T-helper 2 cell treated with Interferon-gamma antibody and Interleukin-4, amounts not matched to agents 100 ng/mL and 5 ng/mL, for 36 hours (primary cell): ENCODE data around the gene ANXA2. TPM values are rescaled to one million over a fixed set of nuclear protein-coding genes. Genes with fewer than 3 reads are reported as not detected.
"Not testable (repeated sequence)": the region's sequence is repeated elsewhere in the genome, so short reads cannot be mapped to it uniquely, and the experiment has no call there.

Experiments
- intact Hi-C: fragments of 100-400 bp; cut with micrococcal nuclease; formaldehyde crosslinking; loops from one replicate; pipeline ENCODE4 v1.15.1; 2023
- total RNA-seq: library from RNA; stranded (reverse); gene quantifications from 2 replicates; pipeline ENCODE4 v1.2.3, GENCODE V29; 2022

Gene ANXA2
- 503 and 510 TPM in 2 replicates for total RNA-seq

DNA sequence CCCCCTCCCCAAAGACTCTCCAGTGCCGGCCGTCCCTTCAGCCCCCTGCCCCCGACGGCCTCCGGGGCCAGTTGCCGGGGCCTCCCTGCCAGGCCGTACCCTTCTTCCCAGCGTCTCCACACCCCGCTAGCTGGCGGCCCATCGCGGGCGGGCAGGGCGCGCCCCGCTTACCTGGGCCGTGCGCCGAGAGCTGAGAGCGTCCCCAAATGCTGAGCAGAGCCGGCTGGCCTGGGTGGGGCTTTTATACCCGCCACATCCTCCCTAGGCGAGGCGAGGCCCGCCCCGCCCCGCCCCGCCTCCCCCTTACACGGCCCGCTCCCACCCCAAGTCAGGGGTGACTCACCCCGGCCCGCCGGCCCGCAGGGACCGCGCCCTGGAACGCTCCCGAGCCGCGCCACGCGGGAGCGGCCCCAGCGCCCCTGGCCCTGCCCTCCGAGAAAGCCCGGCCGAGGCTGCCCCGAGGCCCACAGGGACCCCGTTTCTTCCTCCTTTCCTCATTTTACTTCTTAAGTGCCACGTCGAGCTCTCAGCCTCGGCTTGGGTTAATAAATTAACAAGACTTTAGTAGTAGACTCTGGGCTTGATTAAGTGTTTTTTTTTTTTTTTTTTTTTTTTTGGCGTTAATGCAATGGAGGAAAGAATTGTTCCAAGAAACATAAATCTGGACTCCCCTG is at the start of gene ANXA2:
Gene ANXA2 (minus strand): TSS at position 215 of the 674 bp plus-strand sequence. CDS start 11,911 bp downstream, outside the sequence.
- intact Hi-C loops: loop anchor here (1.0 to 10.0 kb wide), 6 partner anchors 9 to 711 kb away; partner anchors contain the start of genes BNIP2, FOXB1 and ICE2

DNA sequence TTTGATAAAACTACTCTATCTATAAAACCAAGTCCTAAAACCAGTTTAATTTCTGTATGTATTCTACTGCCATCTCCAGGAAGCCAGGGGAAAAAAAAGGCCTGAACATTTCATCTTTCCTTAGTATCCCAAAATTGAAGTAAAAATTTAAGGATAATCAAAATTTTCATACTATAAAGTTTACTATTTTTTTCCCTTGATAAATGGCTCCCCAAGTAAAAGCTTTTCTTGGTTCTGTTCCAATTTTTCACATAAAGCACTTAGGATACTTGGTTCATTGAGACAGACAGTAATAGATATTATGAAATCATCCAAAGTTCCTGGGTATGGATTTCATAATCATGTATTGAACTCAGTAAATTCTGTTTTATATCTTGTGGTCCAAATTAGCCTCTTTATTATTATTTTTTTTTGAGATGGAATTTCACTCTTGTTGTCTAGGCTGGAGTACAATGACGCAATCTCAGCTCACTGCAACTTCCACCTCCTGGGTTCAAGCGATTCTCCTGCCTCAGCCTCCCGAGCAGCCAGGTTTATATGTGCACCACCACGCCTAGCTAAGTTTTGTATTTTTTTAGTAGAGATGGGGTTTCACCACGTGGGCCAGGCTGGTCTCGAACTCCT is 46.6 kb upstream of the ANXA2 start:
- intact Hi-C loops: loop anchor here (2.0 kb wide), 2 partner anchors 56 to 82 kb away; no protein-coding TSS in a partner anchor

DNA sequence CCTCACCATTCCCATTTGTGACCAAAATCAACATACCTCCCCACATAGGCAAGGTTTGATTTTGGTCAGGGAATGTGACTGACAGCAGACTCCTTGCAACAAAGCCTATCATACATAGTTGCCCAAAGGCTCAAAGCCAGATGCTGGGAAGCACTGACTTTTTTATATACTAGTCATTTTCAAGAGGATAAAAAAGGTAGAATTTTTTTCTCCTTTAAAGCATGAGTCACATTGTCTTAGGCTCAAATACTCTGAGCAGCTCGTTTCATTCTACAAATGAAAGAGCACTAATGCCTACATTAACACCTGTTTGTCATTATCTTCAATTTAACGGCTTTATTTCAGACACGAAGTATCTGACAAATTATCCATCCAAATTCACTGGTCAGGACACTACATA is 45.0 kb upstream of the ANXA2 start:
- intact Hi-C loops: no loop called here

DNA sequence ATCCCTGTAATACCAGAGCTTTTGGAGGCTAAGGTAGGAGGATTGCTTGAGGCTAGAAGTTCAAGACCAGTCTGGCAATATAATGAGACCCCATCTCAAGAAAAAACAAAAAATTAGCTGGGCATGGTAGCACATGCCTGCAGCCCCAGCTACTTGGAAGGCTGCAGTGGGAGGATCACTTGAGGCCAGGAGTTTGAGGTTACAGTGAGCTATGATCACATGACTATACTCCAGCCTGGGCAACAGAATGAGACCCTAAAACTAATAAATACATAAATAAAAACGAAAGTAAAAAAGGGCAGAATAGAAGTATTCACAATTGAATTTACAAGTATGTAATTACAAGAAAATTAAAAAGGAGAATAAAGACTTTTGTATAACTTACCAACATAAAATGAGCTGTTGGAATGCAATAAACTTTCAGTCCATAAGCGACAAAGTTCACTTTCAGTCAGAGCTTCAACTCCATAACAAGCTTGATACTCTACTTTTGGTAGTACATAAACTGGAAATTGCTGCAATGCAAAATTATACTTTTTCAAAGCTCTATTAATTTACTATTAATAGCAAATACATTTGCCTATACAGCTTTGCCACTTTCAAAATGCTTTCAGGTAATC is 44.4 kb upstream of the ANXA2 start:
- intact Hi-C loops: no loop called here

DNA sequence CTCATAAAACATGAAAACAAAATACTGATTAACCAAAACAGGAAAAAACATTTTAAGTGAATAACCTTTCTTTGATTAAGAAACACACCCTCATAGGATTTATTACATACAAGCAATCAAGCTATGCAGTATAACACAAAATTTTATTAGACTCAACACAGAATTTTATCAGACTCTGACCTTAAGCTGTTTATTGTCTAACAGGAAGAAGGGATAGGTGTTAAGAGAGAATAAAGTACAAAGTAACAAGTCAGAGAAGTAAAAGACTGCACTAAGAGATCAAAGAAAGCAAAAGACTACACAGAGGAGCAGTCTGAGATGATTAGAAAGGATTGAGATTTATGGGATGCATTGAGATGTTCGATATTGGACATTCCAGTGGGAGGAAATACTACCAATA is 43.5 kb upstream of the ANXA2 start:
- intact Hi-C loops: no loop called here

DNA sequence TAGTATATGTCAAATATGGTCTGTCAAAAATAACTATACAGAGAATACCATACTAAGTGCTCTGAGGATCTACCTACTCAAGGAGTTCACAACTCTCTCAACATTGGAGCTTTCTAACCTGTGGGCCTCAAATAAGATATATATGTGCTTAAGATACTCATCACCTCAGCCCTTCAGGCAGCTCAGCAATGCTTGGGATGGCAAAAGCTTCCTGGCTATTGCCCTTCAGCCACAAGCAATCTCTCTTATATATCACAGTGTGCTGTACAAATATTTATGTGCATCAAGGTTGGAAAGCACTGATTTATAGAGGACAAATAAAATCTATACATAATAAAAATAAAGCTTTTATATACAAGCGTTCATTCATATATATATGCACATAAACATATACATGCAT is 40.9 kb upstream of the ANXA2 start:
- intact Hi-C loops: no loop called here

DNA sequence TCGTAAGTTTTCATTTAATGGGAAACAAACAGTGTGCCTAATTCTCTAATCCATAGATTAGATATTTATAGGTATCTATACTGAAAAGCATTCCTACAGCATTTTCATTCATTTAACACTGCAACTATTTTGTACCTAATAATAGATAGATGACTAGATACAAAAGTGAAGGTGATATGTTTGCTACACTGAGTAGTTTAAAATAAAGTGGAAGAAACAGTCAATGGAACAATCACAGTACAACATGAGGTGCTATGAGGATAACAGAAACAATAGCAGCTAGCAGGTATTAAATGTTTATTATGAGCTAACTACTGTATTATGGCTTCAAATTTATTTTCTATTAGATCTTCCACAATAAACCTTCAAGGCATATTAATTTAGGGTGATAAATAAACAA is 31.1 kb upstream of the ANXA2 start:
- intact Hi-C loops: no loop called here

DNA sequence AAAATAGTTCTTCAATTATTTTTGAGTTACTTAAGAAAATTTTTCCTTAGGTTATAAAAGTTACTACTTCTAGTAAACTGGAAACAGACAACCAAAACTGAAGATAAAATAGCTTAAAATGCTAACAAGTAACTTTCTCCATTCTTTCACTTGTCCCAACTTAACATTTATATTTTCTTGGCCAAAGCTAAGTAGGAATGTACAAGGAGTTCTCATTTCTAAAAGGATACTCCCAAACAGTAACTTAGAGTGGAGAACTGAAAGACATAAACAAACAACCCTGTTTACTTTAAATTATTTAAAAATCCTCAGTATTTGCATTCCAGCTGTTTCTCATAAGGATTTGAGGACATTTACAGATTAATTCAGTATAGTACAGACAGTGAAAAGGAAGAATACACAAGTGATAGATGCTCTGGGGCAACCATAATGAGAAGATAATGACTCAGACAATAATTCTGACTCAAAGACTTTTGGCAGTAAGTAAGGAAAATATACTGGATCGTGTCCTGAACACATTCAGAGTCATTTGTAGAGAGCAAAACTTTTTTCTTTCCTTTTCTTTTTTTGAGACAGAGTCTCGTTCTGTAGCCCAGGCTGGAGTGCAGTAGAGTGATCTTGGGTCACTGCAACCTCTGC is 29.2 kb upstream of the ANXA2 start:
- intact Hi-C loops: no loop called here

DNA sequence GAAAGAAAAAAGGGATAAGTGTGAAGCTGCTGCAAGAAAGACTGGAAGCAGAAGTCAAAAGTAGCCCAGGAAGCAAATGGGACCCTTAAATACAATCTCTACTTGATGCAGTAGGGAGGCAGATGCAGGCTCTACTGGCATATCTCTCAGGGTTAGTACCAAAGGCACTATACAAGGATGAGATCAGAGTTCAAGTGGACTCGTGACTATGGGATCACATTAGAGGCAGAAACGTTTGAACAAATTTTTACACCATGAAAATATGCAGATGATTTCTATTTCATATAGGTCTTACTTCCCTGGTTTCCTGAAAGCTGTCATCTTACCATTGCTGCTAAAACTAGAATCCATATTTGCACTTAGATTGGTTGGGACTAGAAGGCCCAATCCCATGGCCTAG is 27.7 kb upstream of the ANXA2 start:
- intact Hi-C loops: no loop called here

DNA sequence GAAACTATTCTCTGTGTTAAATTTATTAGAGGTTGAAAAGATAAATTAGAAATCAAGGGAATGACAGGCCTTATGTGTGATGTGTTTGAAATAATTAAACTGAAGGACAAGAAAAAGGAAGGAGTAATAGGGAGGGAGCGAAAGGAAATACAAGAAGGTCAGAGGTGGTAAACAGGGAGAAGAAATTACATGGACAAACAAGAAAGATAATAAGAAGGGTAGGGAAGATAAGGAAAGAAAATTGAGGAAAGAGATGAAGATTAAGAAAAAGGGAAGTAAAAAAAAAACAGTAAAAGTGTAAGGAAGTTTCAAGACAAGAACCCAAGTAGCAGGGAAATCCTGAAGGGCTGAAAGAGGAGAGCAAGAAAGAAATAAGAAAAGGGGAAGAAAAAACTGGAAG is 26.2 kb upstream of the ANXA2 start:
- intact Hi-C loops: no loop called here

DNA sequence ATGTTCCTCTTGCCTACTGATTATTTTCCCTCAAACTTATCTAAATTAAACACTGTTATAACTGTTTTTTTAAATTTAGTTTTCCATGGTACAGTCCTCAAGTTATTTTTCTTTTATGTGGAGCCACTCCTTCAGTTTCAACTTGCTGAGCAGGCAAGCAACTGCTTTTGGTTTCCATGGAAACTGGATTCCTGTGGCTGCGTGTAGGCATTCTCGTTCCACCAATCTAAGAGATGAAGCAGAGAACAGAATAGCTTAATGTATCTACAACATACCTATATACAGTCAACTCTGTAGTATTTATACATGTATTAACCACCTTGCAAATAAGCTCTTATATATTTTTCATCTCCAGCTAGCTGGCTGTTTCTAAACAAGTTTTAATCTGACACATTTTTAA is 25.8 kb upstream of the ANXA2 start:
- intact Hi-C loops: no loop called here

DNA sequence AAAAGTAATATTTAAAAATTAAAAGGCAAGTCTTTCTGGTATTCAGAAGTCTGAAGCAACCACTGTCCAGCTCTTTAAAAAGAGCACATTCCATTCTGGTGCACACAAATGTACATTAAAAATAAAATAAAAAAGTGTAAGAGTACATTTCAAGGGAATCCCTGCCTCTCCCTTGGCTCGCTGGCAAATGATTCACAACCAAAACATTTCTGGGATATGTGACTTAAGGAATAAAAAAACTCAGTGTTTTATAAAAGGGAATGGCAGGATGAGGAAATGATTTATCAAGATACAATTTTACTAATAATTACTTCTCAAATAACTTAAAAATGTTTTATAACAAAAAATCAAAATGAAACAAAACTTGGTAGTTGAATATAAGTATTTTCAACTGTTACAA is 23.8 kb upstream of the ANXA2 start:
- intact Hi-C loops: no loop called here

DNA sequence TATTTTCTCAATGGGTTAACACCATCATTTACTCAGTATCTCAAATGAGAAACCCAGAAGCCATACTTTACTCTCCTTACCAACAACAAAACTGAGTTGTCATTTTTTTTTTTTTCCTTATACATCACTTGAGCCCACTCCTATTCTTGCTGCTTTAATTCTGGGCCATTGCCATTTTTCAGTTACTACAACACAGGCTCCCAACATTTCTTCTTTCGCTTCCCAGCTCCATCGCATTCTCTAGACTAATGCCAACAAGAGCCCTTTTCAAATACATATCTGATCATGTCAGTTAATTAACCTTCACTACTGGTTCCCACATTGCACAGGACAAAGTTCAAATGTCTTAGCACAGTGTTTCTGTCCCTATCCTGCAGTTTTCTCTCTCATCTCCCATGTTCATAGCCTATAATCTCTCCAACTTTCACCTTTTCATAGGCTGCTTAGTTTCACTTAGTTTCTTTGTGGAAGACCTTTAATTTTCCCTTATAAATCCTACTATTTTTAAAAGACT is 22.5 kb upstream of the ANXA2 start:
- intact Hi-C loops: no loop called here

DNA sequence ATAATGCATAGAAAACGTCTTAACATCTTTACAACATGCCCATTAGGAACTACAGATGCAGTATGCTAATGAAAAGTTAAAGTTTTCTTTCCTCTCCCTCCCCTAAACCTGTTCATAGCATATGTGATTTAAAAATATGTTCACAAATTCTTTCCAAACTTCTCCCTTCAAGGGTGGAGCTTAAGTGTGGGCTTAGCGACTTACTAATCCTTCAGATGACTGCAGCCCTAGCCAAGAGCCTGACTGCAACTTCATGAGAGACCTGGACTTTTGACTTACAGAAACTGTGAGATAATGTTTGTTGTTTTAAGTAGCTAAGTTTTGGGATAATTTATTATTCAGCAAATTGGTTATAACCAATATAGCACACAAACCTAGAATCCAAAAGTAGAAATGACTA is 22.0 kb upstream of the ANXA2 start:
- intact Hi-C loops: no loop called here

DNA sequence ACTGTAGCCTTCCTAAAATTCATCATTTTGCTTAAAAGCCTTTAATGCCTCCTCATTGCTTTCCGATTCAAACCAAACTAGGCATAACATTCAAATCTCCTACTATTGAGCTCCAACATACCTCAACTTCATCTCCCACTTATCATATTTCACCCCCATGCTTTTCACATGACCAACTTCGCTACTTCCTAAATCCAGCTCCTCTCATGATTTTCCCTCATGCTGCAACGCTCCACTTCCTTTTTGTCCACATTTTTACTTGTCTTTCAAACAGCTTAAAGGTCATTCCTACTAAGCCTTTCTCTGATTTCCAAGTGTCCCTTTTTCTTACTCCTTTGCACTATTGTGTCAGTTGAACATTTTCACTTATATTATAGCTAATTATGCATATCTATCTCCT is 20.3 kb upstream of the ANXA2 start:
- intact Hi-C loops: no loop called here

DNA sequence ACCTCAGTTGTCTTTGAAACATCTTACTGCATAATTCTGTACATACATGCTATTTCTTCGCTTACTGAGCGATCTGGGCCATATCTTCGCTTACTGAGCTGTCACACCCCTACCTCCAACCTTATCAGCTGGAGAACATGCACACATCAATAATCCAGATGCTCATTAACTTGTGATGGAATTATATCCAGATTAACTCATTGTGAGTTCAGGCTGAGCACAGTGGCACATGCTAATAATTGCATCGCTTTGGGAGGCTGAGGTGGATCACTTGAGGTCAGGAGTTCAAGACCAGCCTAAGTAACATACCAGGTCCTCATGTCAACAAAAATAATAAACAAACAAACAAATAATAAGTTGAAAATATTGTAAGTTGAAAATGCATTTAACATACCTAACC is 19.3 kb upstream of the ANXA2 start:
- intact Hi-C loops: no loop called here

DNA sequence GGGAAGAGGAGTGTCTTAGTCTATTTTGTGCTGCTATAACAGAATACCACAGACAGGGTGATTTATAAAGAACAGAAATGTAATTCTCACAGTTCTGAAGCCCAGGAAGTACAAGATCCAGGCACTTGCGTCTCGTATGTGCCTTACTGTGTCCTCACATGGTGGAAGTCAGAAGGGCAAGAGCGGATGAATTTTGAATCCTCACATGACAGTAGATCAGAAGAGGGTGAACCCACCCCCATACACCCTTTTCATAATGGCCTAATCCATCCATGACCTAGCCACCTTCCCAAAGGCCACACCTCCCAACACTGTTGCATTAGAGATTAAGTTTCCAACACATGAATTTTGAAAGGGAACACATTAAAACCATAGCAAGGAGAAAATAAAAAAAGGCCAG is 18.7 kb upstream of the ANXA2 start:
- intact Hi-C loops: no loop called here

DNA sequence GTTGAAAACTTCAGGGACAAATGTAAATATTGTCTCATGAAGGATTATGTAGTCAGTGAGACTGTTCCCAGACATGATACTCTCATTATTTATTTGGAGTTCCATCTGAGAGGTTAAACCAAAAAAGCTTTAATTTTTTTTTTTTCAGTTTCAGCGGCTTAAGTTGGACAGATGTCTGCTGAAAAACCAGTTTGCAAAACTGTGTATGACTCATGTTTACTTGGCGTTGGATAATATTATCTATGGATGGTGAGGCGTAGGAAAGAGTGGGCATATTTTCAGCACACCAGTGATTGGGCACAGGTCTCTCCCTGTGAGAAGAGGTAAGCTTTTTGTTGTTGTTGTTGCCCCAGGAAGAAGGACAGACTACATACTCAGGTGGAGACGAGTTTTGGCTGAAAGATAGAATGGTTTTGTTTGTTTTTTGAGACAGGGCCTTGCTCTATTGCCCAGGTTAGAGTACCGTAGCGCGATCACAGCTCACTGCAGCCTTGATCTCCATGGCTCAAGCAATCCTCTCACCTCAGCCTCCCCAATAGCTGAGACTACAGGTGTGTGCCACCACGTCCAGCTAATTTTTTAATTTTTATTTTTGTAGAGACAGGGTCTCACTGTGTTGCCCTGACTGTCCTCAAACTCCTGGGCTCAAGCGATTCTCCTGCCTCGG is 16.4 kb upstream of the ANXA2 start:
- intact Hi-C loops: no loop called here

DNA sequence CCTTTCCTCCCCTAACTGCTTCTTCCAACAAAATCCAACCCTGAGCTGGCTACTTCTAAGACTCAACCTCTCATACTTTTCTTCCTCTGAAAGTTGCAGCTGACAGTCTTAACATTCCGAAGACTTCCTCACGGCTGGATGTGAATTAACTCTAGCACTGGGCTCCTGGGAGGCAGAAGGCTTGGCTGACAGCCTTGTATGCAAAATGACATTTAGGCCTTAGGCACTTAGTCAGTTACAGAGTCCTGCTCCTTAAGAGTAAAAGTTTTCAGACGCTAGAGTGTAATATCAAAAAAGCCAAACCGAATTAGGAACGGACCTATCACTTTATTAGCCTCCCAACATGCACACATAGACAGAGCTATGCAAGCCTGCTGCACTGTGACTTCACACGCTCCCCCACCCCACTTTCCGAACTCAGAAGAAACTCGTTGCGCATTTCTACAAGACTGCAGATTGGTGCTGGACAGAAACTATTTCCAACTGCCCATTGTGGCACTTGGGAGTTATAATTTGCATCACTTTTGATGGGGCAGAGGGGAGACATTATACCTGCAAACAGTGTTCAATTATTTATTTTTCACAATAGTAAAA is 15.5 kb upstream of the ANXA2 start:
- intact Hi-C loops: no loop called here

DNA sequence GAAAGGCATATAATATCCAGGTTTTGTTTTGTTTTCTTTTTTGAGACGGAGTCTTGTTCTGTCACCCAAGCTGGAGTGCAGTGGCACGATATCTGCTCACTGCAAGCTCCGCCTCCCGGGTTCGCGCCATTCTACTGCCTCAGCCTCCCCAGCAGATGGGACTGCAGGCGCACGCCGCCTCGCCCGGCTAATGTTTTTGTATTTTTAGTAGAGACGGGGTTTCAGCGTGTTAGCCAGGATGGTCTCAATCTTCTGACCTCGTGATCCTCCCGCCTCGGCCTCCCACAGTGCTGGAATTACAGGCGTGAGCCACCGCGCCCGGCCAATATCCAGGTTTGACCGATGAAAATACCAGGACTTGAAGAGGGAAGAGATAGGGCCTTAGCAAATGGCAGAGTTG is 15.0 kb upstream of the ANXA2 start:
- intact Hi-C loops: not testable (repeated sequence)

DNA sequence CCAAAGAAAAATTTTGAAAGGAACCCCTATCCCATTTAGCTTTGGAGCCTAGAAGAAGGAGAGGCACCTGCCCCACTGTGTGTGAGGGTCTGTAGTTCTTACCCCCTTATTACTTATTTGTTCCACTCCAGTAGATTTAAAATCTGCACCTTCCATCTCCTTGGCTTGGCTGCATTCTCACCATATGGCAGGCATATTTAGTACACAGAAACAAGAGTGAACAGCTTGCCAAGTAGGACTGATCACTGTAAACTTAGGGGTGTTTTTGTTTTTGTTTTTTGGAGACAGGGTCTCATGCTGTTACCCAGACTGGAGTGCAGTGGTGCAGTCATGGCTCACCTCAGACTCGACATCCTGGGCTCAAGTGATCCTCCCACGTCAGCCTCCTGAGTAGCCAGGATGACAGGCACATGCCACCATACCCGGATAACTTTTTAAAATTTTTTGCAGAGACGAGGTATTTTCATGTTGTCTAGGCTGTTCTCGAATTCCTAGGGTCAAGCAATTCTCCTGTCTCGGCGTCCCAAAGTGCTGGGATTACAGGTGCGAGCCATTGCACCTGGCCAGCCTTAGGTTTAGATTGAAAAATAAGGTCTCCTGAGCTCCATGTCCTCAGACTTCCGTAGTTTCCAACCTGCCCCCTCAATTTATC is 14.1 kb upstream of the ANXA2 start:
- intact Hi-C loops: no loop called here
